GM18909 (cell line): ENCODE results near the gene MPG.

Source experiments
- ATAC-seq: cut with Tn5 transposase; IDR thresholded peaks from one replicate; pipeline ENCODE4 v1.9.1; 2021; ENCODE audit warnings: mild to moderate bottlenecking; ENCODE audit not compliant: unreplicated experiment, poor library complexity

Gene MPG

GRCh38 chr16:64914-65255 lies 13.1 kb upstream of the MPG start:
- ATAC-seq, result no peak

- ATAC-seq, result no peak
Measured at GRCh38 chr16:65745-66144, 12.3 kb upstream of the MPG start.

- no peak for ATAC-seq
Measured at GRCh38 chr16:66309-67182, 11.5 kb upstream of the MPG start.

GRCh38 chr16:67183-67791 lies 10.7 kb upstream of the MPG start:
- no peak for ATAC-seq

- ATAC-seq, result no peak
Measured at GRCh38 chr16:67884-68789, 9.9 kb upstream of the MPG start.

GRCh38 chr16:69181-69580 lies 8.8 kb upstream of the MPG start:
- no peak for ATAC-seq

- ATAC-seq, result no peak
Measured at GRCh38 chr16:71210-71539, 6.8 kb upstream of the MPG start.

GRCh38 chr16:71540-72401 lies 6.3 kb upstream of the MPG start:
- no peak for ATAC-seq

GRCh38 chr16:72561-73548 lies 5.2 kb upstream of the MPG start, which contains the start of gene RHBDF1:
Gene RHBDF1, minus strand, starts transcription at chr16:72631. Its CDS starts 7,616 bp downstream, at chr16:65015.
- ATAC-seq, result no peak

GRCh38 chr16:74051-74746 lies 3.8 kb upstream of the MPG start:
- no peak for ATAC-seq

- no peak for ATAC-seq
Measured at GRCh38 chr16:74747-75334, 3.2 kb upstream of the MPG start.

- no peak for ATAC-seq
Measured at GRCh38 chr16:75580-76501, 2.2 kb upstream of the MPG start.

- no peak for ATAC-seq
Measured at GRCh38 chr16:76535-77272, 1.3 kb upstream of the MPG start.

- peak; percentile 32 for ATAC-seq
Measured at GRCh38 chr16:77273-77806, 685 bp upstream of the MPG start.

- ATAC-seq, result peak; percentile 9
Measured at GRCh38 chr16:78444-79150, 572 bp downstream of the MPG start.
